ENCODE measurements around the gene ADCY9. TPM values are rescaled to one million over a fixed set of nuclear protein-coding genes. Genes with fewer than 3 reads are reported as not detected.

Gene ADCY9
- total RNA-seq, 1 experiment from 2014 or later = 9.8 TPM

GRCh38 chr16:4139968-4140367 lies 23.7 kb upstream of the ADCY9 start:
- no peak for ATAC-seq
- no peaks in the 10 kb centered on the region for H3K79me2 ChIP-seq (ENCODE audit: insufficient read depth, low read length)
- H3K36me3 ChIP-seq (ENCODE audit: control insufficient read depth in 1 of 2, insufficient read depth in 2 of 2, low read length in 2 of 2) = no peaks in the 10 kb centered on the region
- CTCF ChIA-PET = no interaction called here
- H3K27me3 ChIP-seq (ENCODE audit: insufficient read depth, low read length) = no peaks in the 10 kb centered on the region
- H3K4me3 ChIP-seq (replicated peaks in 1 of 2; ENCODE audit: low read depth in 1 of 2, low read length in 2 of 2) = no peak overlapping the region
- H4K20me1 ChIP-seq (ENCODE audit: insufficient read depth) = no peaks in the 10 kb centered on the region
- no peak for DNase-seq (ENCODE audit: low read depth, low spot score)
- H3K9ac ChIP-seq (ENCODE audit: low read length) = no peak overlapping the region
- RAD21 ChIA-PET (ENCODE audit: low non-redundant PET in 1 of 2, low total read pairs in 2 of 2, uncharacterized antibody in 2 of 2, unreplicated experiment in 2 of 2) = no interaction called here
- H3K4me1 ChIP-seq (ENCODE audit: control insufficient read depth in 1 of 2, insufficient read depth in 2 of 2, low read length in 2 of 2) = peaks cover 18 to 27% of the 10 kb centered on the region in 2 experiments
- no peak overlapping the region for H3K4me2 ChIP-seq (ENCODE audit: low read length)
- no peak overlapping the region; the same call in 1 of the 2 replicates for H3K27ac ChIP-seq (ENCODE audit: low read depth, low read length)
- TF ChIP-seq ZBTB33 (IDR thresholded peaks at IDR 0.05; ENCODE audit: extremely low read depth, insufficient replicate concordance, low read length) = no peak
- TF ChIP-seq MAX (IDR thresholded peaks at IDR 0.05) = no peak
- no peak for TF ChIP-seq RAD21 (IDR thresholded peaks at IDR 0.05; ENCODE audit: low read depth)
- TF ChIP-seq TCF7L2 (IDR thresholded peaks at IDR 0.05; ENCODE audit: borderline replicate concordance, extremely low read depth, insufficient read depth, insufficient read length) = no peak
- no peak for TF ChIP-seq EZH2 (IDR thresholded peaks at IDR 0.05)
- H2AFZ ChIP-seq (ENCODE audit: low read depth, low read length, poor library complexity, severe bottlenecking) = no peak overlapping the region
- no peaks in the 10 kb centered on the region for H3K9me2 ChIP-seq (ENCODE audit: insufficient read depth)
- POLR2A ChIA-PET = interaction anchor here (0.6 kb wide), 1 partner anchor 568 kb away, joined by 3 read pairs; no protein-coding TSS in a partner anchor
- H3K9me3 ChIP-seq (ENCODE audit: control insufficient read depth in 1 of 2, insufficient read depth in 1 of 2, low read depth in 1 of 2, low read length in 2 of 2) = no peaks in the 10 kb centered on the region
- BruUV-seq (replicated peaks) = no TSS peak
- intact Hi-C loops (cut with micrococcal nuclease) = loop anchor here (5.0 kb wide), 1 partner anchor 112 kb away; no protein-coding TSS in a partner anchor

GRCh38 chr16:4138713-4139112 lies 22.5 kb upstream of the ADCY9 start:
- Histone ChIP-seq H3K4me2 (ENCODE audit: low read length) (no peak overlapping the region), H3K9ac (ENCODE audit: low read length) (no peak overlapping the region), H3K27ac (ENCODE audit: low read depth, low read length) (no peak overlapping the region), H3K36me3 (ENCODE audit: control insufficient read depth in 1 of 2, insufficient read depth in 2 of 2, low read length in 2 of 2) (no peaks in the 10 kb centered on the region), H3K4me1 (ENCODE audit: control insufficient read depth in 1 of 2, insufficient read depth in 2 of 2, low read length in 2 of 2) (peaks cover 18 to 27% of the 10 kb centered on the region in 2 experiments), H3K9me3 (ENCODE audit: control insufficient read depth in 1 of 2, insufficient read depth in 1 of 2, low read depth in 1 of 2, low read length in 2 of 2) (no peaks in the 10 kb centered on the region), H2AFZ (ENCODE audit: low read depth, low read length, poor library complexity, severe bottlenecking) (no peak overlapping the region), H3K4me3 (replicated peaks in 1 of 2; ENCODE audit: low read depth in 1 of 2, low read length in 2 of 2) (no peak overlapping the region), H3K27me3 (ENCODE audit: insufficient read depth, low read length) (no peaks in the 10 kb centered on the region), H4K20me1 (ENCODE audit: insufficient read depth) (no peaks in the 10 kb centered on the region), H3K79me2 (ENCODE audit: insufficient read depth, low read length) (no peaks in the 10 kb centered on the region), H3K9me2 (ENCODE audit: insufficient read depth) (no peaks in the 10 kb centered on the region)
- DNase-seq (ENCODE audit: low read depth, low spot score) (no peak), ATAC-seq (no peak)
- intact Hi-C loops (cut with micrococcal nuclease) = loop anchor here (5.0 kb wide), 1 partner anchor 114 kb away; no protein-coding TSS in a partner anchor
- ChIA-PET CTCF (no interaction called here), POLR2A (no interaction called here), RAD21 (ENCODE audit: low non-redundant PET in 1 of 2, low total read pairs in 2 of 2, uncharacterized antibody in 2 of 2, unreplicated experiment in 2 of 2) (no interaction called here)
- BruUV-seq (replicated peaks) = no TSS peak
- TF ChIP-seq TCF7L2 (IDR thresholded peaks at IDR 0.05; ENCODE audit: borderline replicate concordance, extremely low read depth, insufficient read depth, insufficient read length) (no peak), ATF3 (IDR thresholded peaks at IDR 0.05) (no peak), SIN3A (IDR thresholded peaks at IDR 0.05; ENCODE audit: low read depth) (no peak), ZNF274 (IDR thresholded peaks at IDR 0.05; ENCODE audit: low read depth, low read length) (no peak)

Measured in HCT116 (cell line).